Psoas muscle (tissue), 8 donors: ENCODE data around the gene UFL1. TPM values are rescaled to one million over a fixed set of nuclear protein-coding genes. Genes with fewer than 3 reads are reported as not detected.

ENCODE experiments used
- ATAC-seq, 4 donors: fragments of 200-7000 bp; cut with Tn5 transposase; one replicate each; pipeline ENCODE4 v1.9.1; 2020; ENCODE audit warnings: moderate library complexity in 3 of 4, mild to moderate bottlenecking in 2 of 4
- DNase-seq, 2 donors: peaks; one replicate each; pipeline ENCODE4 v3.0.0-alpha.2; 2020
- H3K27ac ChIP-seq: fragments of 200-600 bp; one replicate; pipeline ENCODE4 v1.8.0; 2022
- H3K27me3 ChIP-seq, 3 donors: fragments of 200-600 bp in 1 of 3; one replicate each; pipeline versions ENCODE4 v1.6.1 to v1.8.0; 2013 to 2022; ENCODE audit warnings: low read length in 2 of 3, mild to moderate bottlenecking in 2 of 3, moderate library complexity in 1 of 3; ENCODE audit not compliant: insufficient read depth in 3 of 3
- H3K36me3 ChIP-seq, 2 donors: fragments of 200-600 bp in 1 of 2; one replicate each; pipeline versions ENCODE4 v1.6.1 to v1.8.0; 2013 to 2022; ENCODE audit warnings: low read depth in 1 of 2, mild to moderate bottlenecking in 1 of 2, moderate library complexity in 1 of 2; ENCODE audit not compliant: insufficient read depth in 1 of 2
- H3K4me1 ChIP-seq: fragments of 200-600 bp; one replicate; pipeline ENCODE4 v1.8.0; 2022
- H3K4me3 ChIP-seq: fragments of 200-600 bp; one replicate; pipeline ENCODE4 v1.8.0; 2022; ENCODE audit warnings: mild to moderate bottlenecking
- H3K9me3 ChIP-seq: fragments of 200-600 bp; one replicate; pipeline ENCODE4 v1.8.0; 2022
- WGBS, 3 donors: extraction: QIAGEN DNeasy Blood & Tissue Kit; methylation state at CpG; one replicate each; pipeline versions ENCODE4 v1.1.6 to v1.1.7; 2013; 5-methylcytosine and 5-hydroxymethylcytosine counted together
- intact Hi-C, 2 donors: fragments of 100-400 bp; cut with DNase I; formaldehyde crosslinking; loops; one replicate each; pipeline versions ENCODE4 v1.11.0 to v1.14.2; 2022
- polyA plus RNA-seq, 3 donors: library from polyadenylated mRNA; stranded (reverse); fragments of 200-250 nt; gene quantifications; one replicate each; pipeline ENCODE4 v1.2.3, GENCODE V29; 2013
- total RNA-seq, 4 donors: library from RNA; stranded (reverse); fragmentation: NEBNext Ultra II Directional in 2 of 4; extraction: Animal tissue kit (Norgen Biotek cat#: 25700) in 2 of 4; gene quantifications; one replicate each; pipeline versions ENCODE4 v1.2.1 to v1.2.4, GENCODE V29; 2021 to 2023
- TF ChIP-seq, protein P1 (sequence below): fragments of 200-600 bp; IDR thresholded peaks from one replicate; pipeline ENCODE4 v1.8.0; 2022; ENCODE audit warnings: antibody characterized with exemption
- donor health status: healthy with polysubstance abuse.
- donor health status: DM: no; HTN: no; CAD: no; lungs with moderate emphysema.
- donor health status: Bipolar disorder and iron deficiency.
- donor health status: healthy.
- donor health status: DM: yes; HTN: yes; CAD: no.
- donor health status: DM: no; HTN: no; CAD: no.
- donor health status: DM: no; HTN: no; CAD: no.
- donor health status: DM: yes; HTN: yes; CAD: no.

The UFL1 gene
- total and polyA plus RNA-seq, 7 donors = 7.9 to 26.7 (median 24.7) TPM

DNA sequence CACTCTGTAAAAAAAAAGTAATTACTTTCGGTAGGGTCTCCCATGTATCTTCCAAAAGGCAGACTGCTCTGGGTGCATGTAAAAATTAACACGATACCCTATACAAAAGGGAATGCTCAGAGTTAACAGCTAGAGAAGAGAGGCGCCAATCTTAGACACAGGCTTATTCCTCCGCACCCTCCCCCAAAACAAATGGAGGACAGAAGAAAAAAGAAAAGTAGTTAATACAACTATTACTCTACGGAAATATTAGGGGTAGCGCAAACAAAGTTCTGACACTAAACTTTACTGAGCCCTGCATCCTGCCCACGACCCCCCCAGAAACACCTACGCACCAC is 331 bp upstream of the UFL1 start:
- Histone ChIP-seq H3K36me3 (peaks cover 0 to 32% of the 10 kb centered on the region in 2 donors), H3K9me3 (no peaks in the 10 kb centered on the region), H3K27me3 (no peaks in the 10 kb centered on the region), H3K4me1 (peaks cover 18% of the 10 kb centered on the region), H3K4me3 (peak overlapping the region; percentile 94), H3K27ac (peak overlapping the region; percentile 98)
- TF ChIP-seq, protein P1, sequence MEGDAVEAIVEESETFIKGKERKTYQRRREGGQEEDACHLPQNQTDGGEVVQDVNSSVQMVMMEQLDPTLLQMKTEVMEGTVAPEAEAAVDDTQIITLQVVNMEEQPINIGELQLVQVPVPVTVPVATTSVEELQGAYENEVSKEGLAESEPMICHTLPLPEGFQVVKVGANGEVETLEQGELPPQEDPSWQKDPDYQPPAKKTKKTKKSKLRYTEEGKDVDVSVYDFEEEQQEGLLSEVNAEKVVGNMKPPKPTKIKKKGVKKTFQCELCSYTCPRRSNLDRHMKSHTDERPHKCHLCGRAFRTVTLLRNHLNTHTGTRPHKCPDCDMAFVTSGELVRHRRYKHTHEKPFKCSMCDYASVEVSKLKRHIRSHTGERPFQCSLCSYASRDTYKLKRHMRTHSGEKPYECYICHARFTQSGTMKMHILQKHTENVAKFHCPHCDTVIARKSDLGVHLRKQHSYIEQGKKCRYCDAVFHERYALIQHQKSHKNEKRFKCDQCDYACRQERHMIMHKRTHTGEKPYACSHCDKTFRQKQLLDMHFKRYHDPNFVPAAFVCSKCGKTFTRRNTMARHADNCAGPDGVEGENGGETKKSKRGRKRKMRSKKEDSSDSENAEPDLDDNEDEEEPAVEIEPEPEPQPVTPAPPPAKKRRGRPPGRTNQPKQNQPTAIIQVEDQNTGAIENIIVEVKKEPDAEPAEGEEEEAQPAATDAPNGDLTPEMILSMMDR = no peak
- DNase-seq = no peak
- peak; percentile 8 to 50 (median 20) for ATAC-seq
- intact Hi-C loops = loop anchor here in 1 of 2 donors (5.0 to 10.0 kb wide), 2 partner anchors 36 to 374 kb away; partner anchors contain the start of gene NDUFAF4
- WGBS, 3 donors = 0 to 1% (median 0%) methylated on average over 8 of the region's 8 CpGs

DNA sequence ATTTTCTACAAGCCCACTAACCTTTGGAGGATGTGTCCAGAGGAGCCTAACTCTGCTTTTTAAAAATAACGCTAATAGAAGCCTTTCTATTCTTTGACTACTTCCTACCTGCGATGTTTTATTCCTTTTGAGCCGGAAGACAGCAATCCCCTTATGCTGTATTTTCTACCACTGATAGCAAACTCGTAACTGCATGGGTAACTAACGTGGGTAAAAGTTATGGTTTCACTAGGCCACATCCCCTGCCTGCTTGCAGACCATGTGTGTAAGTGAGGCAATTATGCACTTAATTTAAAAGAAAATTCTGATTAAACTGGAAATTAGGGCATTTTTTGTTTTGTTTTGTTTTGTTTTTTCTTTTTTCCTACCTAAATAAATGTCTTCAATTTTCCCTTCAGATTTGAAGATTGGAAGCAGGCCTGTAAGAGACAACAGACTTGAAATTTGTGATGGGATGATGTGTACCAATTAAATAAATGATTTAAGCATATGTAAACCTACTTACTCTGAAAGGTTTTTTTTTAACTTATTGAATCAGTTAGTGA is 931 bp downstream of the UFL1 start:
- H3K4me3 ChIP-seq = peak overlapping the region; percentile 94
- TF ChIP-seq, protein P1 = no peak
- 1 to 5% (median 3%) methylated on average over 5 of the region's 5 CpGs for WGBS, 3 donors
- peaks cover 18% of the 10 kb centered on the region for H3K4me1 ChIP-seq
- ATAC-seq (peak in 1 of 4 donors; percentile 19), DNase-seq (no peak)
- H3K27me3 ChIP-seq = no peaks in the 10 kb centered on the region
- peak overlapping the region; percentile 98 for H3K27ac ChIP-seq
- intact Hi-C loops = loop anchor here in 1 of 2 donors (5.0 to 10.0 kb wide), 2 partner anchors 35 to 372 kb away; partner anchors contain the start of gene NDUFAF4
- peaks cover 0 to 44% of the 10 kb centered on the region in 2 donors for H3K36me3 ChIP-seq
- no peaks in the 10 kb centered on the region for H3K9me3 ChIP-seq

DNA sequence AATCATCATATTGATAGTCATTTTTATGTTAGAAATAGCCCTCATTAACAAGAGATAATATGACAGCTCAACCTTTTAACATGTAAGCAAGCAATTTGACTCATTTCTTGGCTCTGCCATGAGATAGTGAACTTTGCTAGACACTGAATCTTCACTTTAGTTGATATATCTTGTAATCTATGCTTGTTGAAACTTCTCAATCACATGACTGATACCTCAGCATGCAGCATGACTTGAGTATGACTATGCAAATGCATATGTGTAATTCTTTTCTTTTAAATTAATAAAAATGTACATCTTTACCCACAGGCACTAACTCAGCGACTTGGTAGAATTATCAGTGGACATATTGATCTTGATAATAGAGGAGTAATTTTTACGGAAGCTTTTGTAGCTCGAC is 6.6 kb downstream of the UFL1 start:
- intact Hi-C loops = loop anchor here (2.0 to 10.0 kb wide), 3 partner anchors 15 to 369 kb away; partner anchors contain the start of gene NDUFAF4 (in 2 of the 2)
- Histone ChIP-seq H3K27ac (no peak overlapping the region), H3K27me3 (no peaks in the 10 kb centered on the region), H3K4me1 (peaks cover 6% of the 10 kb centered on the region), H3K4me3 (no peak overlapping the region), H3K9me3 (no peaks in the 10 kb centered on the region), H3K36me3 (peaks cover 2 to 100% of the 10 kb centered on the region in 2 donors)
- DNase-seq = no peak
- ATAC-seq = no peak
- 95 to 98% (median 97%) methylated on average over 3 of the region's 3 CpGs for WGBS, 3 donors
- TF ChIP-seq, protein P1 = no peak

DNA sequence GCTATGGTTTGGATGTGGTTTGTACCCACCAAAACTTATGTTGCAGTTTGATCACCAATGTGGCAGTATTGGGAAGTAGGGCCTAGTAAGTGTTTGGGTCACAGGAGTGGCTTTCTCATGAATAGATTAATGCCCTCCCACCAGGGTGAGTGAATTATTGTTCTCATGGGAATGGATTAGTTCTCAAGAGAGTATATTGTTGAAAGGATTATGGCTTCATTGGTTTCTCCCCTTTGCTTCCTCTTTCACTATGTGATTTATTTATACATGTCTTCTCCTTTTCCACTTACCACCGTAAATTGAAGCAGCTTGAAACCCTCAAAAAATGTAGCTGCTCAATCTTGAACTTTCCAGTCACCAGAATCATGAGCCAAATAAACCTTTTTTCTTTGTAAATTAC is 10.8 kb downstream of the UFL1 start:
- 42 to 76% (median 56%) methylated on average over 1 of the region's 1 CpG for WGBS, 3 donors
- ATAC-seq = no peak
- TF ChIP-seq, protein P1 = no peak
- Histone ChIP-seq H3K27ac (no peak overlapping the region), H3K27me3 (no peaks in the 10 kb centered on the region), H3K36me3 (peaks cover 2 to 94% of the 10 kb centered on the region in 2 donors), H3K4me3 (no peak overlapping the region), H3K4me1 (no peaks in the 10 kb centered on the region), H3K9me3 (no peaks in the 10 kb centered on the region)
- intact Hi-C loops = no loop called here
- DNase-seq = no peak

DNA sequence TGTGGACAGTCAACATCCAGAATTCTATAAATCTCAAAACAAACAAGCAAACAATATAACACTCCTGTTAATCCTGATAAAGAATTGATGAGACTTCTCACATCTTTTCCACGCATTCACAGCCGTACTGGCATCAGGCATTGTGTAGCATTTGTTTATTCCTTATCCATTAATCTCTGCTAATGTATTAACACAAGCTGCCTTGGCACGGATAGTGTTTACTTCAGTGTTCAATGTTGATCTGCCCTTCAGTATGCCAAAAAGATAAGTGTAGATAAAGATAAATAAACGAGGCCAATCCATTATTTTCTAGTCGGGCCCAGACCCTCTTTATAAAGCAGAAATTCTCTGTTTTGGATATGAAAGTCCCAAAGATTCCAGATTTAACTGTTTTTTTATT is 16.1 kb downstream of the UFL1 start:
- Histone ChIP-seq H3K9me3 (no peaks in the 10 kb centered on the region), H3K4me3 (no peak overlapping the region), H3K36me3 (peaks cover 6 to 94% of the 10 kb centered on the region in 2 donors), H3K4me1 (no peaks in the 10 kb centered on the region), H3K27ac (no peak overlapping the region), H3K27me3 (no peaks in the 10 kb centered on the region)
- 92 to 94% (median 92%) methylated on average over 5 of the region's 5 CpGs for WGBS, 3 donors
- intact Hi-C loops = no loop called here
- TF ChIP-seq, protein P1 = no peak
- ATAC-seq = no peak
- no peak for DNase-seq
